GM12864 (cell line): ENCODE results near the gene OTUD5.

Experiments used
- DNase-seq: peaks from one replicate; pipeline ENCODE4 v3.0.0-alpha.2; 2011; ENCODE audit warnings: low read depth
- H3K4me3 ChIP-seq: 2 replicates; pipeline ENCODE4 v1.5.1; 2011; ENCODE audit warnings: mild to moderate bottlenecking, low read depth, low read length, control low read depth
- TF ChIP-seq, protein P1 (sequence below): IDR thresholded peaks from 2 replicates; pipeline ENCODE4 v1.5.1; 2011; ENCODE audit warnings: low read depth, mild to moderate bottlenecking, moderate library complexity, low read length, control low read depth, inconsistent platforms; ENCODE audit errors: missing control alignments

Gene OTUD5

DNA sequence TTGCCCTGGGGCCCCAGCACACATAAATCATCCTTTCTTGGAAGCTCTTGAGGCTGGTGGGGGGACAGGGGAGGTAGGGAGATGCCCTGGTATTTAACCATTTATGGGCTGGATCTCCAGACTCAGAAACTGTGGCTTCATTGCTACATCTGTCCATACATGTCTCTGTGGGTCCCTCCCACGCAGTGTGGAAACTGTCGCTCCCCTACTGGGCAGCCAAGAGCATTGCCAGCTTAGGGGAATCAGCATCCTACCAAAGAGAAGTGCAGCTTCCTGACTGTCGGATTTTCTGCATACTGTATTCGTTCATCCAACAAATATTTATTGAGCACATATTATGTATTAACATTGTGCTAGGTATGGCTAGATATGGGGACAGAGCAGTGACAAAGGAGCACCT is 41.0 kb upstream of the OTUD5 start:
- DNase-seq: no peak
- H3K4me3 ChIP-seq: no peak overlapping the region
- TF ChIP-seq, protein P1, sequence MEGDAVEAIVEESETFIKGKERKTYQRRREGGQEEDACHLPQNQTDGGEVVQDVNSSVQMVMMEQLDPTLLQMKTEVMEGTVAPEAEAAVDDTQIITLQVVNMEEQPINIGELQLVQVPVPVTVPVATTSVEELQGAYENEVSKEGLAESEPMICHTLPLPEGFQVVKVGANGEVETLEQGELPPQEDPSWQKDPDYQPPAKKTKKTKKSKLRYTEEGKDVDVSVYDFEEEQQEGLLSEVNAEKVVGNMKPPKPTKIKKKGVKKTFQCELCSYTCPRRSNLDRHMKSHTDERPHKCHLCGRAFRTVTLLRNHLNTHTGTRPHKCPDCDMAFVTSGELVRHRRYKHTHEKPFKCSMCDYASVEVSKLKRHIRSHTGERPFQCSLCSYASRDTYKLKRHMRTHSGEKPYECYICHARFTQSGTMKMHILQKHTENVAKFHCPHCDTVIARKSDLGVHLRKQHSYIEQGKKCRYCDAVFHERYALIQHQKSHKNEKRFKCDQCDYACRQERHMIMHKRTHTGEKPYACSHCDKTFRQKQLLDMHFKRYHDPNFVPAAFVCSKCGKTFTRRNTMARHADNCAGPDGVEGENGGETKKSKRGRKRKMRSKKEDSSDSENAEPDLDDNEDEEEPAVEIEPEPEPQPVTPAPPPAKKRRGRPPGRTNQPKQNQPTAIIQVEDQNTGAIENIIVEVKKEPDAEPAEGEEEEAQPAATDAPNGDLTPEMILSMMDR: no peak

DNA sequence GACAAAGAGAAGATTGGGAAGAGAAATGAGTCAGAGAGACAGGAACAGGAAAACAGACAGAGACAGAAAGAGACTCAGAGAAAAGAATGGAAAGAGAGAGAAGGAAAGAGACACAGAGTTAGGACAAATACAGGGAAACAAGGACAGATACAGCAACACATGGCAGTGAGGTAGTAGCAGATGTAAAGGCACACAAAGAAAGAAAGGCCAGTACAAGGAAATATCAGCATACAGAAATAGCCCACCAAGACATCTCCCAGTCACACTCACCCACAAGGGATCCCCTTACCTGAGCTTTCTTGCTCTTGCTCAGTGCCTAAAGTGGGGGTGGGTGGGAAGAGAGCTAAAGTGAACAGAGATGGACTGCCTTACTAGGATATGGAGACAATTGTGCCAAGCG is 40.5 kb upstream of the OTUD5 start:
- no peak for DNase-seq
- TF ChIP-seq, protein P1: no peak
- H3K4me3 ChIP-seq: no peak overlapping the region

DNA sequence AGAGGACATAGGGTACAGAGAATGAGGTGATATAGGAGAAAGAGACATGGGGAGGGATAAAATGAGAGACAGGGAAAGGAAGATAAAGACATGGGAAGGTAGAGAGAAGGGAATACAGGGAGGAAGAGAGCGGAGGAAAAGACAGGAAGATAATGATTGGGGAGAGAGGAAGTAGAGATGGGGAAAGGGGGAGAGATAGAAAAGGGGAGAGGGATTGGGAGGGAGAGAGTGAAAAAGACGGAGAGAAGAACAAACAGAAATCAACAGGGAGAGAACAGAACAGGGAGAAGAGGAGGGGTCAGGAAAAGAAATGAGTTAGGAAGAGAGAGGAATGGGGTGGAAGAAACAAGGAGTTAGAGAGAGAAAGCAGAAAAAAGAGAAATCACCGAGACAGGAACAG is 40.0 kb upstream of the OTUD5 start:
- no peak overlapping the region for H3K4me3 ChIP-seq
- DNase-seq: no peak
- TF ChIP-seq, protein P1: no peak

DNA sequence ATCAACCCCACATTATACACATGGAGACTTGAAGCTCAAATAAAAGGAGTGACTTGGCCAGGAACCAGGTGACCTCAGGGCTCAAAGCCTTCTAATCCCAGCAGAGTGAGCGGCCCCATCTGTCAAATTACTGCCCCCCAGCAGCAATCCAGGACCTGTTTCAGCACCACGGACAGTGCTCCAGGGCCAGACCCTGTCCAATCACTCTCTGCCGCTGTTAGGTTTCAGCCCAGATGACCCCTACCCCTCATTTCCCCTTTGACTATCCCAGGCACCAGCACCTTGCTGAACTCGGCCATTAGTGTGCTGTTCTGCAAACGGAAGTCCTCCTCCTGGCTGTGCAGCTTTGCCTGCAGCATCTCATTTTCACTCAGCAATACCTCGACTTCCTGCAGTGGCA is 39.6 kb upstream of the OTUD5 start:
- no peak for DNase-seq
- no peak overlapping the region for H3K4me3 ChIP-seq
- TF ChIP-seq, protein P1: no peak

DNA sequence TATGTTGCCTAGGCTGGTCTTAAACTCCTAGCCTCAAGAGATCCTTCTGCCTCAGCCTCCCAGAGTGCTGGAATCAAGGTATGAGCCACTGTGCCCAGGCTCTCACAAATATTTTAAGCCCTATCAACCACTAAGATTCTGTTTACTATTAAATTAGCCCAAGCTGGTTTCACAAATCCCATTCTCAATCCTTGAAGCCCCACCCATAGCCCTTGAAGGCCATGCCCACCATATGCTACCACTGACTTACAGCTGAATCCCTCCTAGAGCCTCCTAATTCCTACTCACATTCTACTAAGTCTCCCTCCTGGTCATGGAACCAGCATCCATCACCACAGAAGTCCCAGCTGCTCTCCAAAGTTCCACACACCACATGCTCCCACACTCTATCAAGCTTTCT is 34.9 kb upstream of the OTUD5 start:
- TF ChIP-seq, protein P1: no peak
- no peak overlapping the region for H3K4me3 ChIP-seq
- DNase-seq: no peak

DNA sequence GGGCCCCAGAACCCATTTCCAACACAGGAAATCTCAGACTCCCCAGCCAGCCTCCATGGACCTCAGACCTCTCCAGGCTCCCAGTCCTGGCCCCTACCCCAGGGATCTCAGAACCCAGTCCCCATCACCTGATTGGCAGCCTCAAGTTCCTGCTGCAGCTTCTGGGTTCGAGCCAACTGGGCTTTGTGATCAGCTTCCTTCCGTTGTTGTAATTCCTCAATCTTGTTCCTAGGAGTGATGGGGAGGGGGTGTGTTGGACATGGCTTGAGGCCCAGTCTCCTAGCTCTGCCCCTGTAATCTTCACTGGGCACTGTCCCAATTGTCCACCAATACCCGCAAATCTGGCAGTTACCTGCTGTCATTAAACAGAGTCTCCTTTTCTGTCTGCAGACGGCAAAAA is 32.1 kb upstream of the OTUD5 start:
- DNase-seq: no peak
- no peak overlapping the region for H3K4me3 ChIP-seq
- TF ChIP-seq, protein P1: no peak

DNA sequence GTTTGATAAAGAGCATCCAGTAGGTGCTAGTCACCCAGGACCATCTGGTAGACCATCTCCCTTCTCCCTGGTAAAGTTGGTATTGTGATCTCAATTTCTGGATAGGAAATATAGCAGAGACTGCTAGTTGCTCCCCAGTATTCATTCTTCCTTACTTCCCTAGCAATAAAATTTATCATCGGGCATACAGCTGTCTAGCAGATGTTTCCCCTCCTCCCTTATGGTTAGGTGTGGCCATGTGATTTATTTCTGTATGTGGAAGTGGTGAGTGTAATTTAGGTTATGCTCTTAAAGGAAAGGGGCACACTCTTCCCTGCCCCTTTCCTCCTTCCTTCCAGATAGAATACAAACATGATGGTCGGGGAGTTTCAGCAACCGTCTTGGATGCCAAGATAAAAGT is 26.5 kb upstream of the OTUD5 start:
- TF ChIP-seq, protein P1: no peak
- no peak overlapping the region for H3K4me3 ChIP-seq
- DNase-seq: no peak
